HG03097 (cell line): ENCODE results near the gene SLC34A3.
"Not testable (repeated sequence)": the region's sequence is repeated elsewhere in the genome, so short reads cannot be mapped to it uniquely, and the experiment has no call there.

Experiments
- ATAC-seq: cut with Tn5 transposase; IDR thresholded peaks from one replicate; pipeline ENCODE4 v1.9.1; 2021; ENCODE audit not compliant: unreplicated experiment, low FRiP score

The SLC34A3 gene

DNA sequence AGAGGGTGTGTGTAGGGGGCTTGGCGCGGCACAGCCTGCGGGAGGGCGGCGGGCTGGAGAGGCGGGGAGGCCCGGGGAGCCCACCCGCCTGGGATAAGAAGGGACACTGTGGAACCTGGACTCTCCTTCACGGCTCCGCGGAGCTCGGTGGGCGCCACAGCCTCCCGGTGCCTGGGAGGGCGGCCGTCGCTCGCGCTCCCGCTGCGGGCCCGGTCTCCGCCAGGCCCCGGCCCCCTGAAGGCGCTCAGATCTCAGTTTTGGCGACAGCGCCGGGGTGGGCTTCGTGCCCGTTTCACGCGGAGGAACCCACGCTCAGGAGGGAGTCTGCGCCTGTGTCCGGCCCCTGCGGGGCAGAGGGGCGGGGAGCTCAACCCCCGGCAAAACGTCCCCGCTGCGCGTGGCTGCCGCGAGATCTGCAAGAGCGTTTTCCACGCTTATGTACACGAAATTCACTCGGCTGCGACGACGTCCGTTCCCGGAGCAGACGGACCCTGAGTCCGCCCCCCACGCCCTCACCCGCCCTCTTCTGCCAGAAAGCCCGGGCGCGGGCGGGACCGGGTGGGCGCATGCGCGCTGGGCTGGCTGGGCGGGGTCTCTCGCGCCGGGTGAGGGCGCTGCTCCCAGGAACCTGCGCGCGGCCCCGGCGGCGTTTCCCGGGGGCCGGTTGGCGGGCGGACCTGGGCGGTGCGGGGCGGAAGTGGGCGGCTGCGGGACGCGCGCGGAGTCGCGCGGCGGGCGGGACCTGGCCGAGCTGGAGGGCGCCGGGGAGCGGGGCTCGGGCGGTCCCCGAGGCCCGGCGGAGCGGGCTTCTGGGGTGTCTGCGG, 24.1 kb downstream of the SLC34A3 start, which contains the start of gene NELFB:
Gene NELFB, plus strand, starts transcription at position 704 of the 824 bp plus-strand sequence.
- ATAC-seq, result peak; percentile 74

GRCh38 chr9:137255448-137256114, 24.9 kb downstream of the SLC34A3 start:
- peak; percentile 33 for ATAC-seq

GRCh38 chr9:137256362-137256761, 25.7 kb downstream of the SLC34A3 start:
- ATAC-seq, result no peak

DNA sequence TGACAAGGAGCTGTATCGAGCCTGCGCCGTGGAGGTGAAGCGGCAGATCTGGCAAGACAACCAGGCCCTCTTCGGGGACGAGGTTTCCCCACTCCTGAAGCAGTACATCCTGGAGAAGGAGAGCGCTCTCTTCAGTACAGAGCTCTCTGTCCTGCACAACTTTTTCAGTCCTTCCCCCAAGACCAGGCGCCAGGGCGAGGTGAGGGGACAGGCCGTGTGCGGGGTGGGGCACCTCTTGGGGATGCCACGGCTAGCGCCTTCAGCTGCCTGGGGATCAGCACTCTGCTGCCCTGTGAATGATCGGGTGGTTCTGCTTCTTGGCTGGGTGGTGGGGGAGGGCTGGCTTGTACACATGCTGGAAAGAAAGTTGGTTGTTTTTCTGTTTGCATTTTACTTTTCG, 26.2 kb downstream of the SLC34A3 start:
- no peak for ATAC-seq

DNA sequence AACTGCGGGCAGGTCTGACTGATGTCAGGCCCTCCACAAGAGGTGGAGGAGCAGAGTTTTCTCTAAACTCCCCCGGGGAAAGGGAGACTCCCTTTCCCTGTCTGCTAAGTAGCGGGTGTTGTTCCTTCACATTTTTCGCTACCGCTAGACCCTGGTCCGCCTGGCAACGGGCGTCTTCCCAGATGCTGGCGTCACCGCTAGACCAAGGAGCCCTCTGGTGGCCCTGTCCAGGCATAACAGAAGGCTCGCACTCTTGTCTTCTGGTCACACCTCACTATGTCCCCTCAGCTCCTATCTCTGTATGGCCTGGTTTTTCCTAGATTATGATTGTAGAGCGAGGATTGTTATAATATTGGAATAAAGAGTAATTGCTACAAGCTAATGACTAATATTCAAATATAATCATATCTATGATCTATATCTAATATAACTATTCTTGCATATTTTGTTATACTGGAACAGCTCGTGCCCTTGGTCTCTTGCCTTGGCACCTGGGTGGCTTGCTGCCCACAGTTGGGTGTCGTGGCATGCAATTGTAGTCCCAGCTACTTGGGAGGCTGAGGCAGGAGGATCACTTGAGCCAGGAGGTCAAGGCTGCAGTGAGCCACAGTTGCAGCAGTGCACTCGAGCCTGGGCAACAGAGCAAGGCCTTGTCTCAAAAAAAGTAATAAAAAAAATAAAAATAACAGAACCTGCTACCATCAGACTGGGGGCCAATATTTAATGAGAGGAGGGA, 31.6 kb downstream of the SLC34A3 start:
- not testable (repeated sequence) for ATAC-seq

GRCh38 chr9:137262909-137263285, 32.2 kb downstream of the SLC34A3 start:
- no peak for ATAC-seq

GRCh38 chr9:137263506-137263905, 32.8 kb downstream of the SLC34A3 start:
- ATAC-seq, result no peak

DNA sequence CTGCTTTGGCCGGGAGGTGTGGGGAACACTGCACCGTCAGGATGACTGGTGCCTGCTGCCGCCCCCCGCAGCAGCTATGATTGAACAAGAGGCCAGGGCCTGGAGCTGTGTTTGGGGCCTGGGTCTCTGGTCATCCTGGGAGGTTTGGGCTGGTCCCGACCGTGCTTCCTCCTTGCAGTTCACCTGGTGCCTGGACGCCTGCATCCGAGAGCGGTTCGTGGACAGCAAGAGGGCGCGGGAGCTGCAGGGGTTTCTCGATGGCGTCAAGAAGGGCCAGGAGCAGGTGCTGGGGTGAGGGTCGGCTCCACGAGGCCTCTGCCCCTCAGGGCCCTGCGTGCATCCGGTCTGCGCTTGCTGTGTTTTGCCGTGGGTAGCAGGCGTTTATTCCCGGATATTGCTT, 33.4 kb downstream of the SLC34A3 start:
- no peak for ATAC-seq

GRCh38 chr9:137265496-137266161, 34.9 kb downstream of the SLC34A3 start:
- no peak for ATAC-seq

DNA sequence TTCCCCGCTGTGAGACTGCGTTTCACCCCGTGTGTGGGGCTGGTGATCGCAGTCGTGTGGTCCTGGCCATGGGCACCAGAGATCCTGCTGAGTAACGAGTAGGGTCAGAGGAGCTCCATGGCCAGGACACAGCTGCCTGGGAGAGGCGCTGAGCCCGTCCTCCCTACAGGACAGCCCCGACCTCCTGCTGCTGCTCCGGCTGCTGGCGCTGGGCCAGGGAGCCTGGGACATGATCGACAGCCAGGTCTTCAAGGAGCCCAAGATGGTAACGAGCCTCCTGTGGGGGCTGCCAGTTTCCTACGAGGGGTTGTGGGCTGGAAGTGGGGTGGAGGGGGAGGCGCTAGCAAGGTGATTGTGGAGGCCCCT, 35.4 kb downstream of the SLC34A3 start:
- ATAC-seq, result no peak

- ATAC-seq, result no peak
Measured at GRCh38 chr9:137266585-137267453, 36.1 kb downstream of the SLC34A3 start.

DNA sequence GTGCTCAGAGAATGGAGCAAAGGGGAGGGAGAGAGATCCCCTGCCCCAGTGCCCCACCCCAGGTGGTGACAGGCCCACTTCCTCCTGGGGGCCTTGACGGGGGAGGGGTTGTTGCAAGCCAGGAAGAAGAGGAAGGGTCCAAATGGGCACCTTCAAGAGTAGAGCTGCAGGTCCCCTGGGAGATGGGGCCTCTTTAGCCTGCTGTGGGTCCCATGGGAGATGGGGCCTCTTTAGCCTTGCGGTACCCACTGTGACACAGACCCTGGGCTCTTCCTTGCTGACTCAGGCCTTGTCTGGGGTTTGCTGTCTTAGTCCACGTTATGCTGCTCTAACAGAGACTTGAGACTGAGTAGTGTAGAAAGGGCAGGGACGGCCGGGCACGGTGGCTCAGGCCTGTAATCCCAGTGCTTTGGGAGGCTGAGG, 37.2 kb downstream of the SLC34A3 start:
- ATAC-seq, result no peak

- ATAC-seq, result no peak
Measured at GRCh38 chr9:137268538-137269201, 38.0 kb downstream of the SLC34A3 start.

DNA sequence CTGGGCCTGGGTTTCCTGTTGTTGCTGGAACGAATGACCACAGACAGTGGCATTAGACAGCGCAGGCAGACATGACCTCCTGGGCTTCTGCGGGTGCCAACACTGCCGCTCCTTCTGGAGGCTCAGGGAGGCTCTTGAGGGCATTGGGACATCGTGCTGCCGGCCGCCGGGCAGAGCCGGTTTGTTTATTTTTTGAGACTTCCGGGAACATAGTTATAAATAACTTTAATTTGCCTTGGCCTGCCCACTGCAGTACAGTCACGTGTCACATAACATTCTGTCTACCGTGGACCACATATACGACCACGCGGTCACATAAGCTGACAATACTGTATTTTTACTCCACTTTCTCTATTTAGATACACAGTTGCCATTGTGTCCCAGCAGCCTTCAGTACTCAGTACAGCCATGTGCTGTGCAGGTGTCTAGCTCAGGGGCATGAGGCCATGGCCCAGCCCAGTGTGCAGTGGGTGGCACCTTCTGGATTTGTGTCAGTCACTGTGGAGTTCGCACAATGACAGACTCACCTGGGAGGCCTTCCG, 38.6 kb downstream of the SLC34A3 start:
- ATAC-seq, result no peak

DNA sequence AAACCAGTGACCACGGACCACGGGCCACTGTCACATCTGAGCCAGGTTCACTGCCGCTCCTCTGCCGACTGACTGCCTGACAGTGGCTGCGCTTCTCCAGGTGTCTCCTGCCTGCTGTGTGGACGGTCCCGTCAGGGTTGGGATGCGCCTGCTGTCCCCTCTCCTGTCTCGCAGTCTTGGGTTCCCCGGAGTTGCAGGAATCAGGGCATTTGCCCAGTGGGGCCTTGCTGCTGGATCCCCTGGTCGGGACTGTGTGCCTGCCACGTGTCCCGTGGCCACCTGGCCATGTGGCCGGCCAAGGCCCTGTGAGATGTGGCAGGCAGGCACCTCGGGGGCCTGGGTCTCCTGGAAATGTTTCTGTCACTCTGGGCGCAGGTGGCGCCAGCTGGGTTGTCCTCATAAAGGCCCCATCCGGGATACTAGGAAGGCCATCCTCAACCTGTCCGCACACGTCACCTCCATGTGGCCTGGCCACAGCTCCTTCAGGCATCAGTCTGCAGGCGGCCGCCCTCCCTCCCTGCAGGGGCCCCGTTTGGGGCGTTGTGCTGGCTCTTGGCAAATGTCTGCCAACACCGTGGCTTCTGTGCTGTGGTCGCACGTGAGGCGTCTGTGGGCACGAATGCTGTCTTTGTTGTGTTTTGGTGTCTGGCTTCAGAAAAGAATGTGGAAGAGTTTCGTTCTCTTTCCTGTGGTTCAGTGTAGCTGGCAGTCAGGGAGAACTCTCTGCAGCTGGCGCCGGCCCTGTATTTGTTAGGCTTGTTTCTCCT, 40.4 kb downstream of the SLC34A3 start:
- no peak for ATAC-seq

DNA sequence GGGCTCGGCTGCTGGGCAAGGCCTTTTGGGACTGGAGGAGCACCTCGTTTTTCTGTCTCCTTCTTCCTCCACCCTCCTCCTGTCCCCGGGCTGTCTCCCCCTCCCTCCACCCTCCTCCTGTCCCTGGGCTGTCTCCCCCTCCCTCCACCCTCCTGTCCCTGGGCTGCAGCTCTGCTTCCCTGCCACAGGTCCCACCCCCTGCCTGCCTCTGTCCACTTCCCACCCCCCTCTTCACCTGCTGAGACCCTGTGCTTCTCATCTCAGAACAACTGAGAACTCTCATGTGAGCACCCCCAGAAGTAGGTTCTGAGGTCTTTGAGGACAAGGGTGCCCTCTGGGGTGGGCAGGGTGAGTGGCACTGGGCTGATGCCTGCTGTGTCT, 41.0 kb downstream of the SLC34A3 start:
- no peak for ATAC-seq

GRCh38 chr9:137272241-137273094, 41.8 kb downstream of the SLC34A3 start:
- ATAC-seq, result no peak

- no peak for ATAC-seq
Measured at GRCh38 chr9:137273095-137273490, 42.4 kb downstream of the SLC34A3 start.
